HCT116 (cell line): ENCODE measurements around the gene CKAP2L. TPM values are rescaled to one million over a fixed set of nuclear protein-coding genes. Genes with fewer than 3 reads are reported as not detected.

ENCODE experiments used
- ATAC-seq: fragments of 200-7000 bp; cut with Tn5 transposase; 2 replicates; pipeline ENCODE4 v1.9.1; 2020; ENCODE audit warnings: mild to moderate bottlenecking, moderate library complexity
- BruUV-seq: library from RNA; stranded (reverse); fragments of 400-500 nt; replicated peaks from 2 replicates; lab custom pipeline; 2021; lab: Mats Ljungman, UMichigan
- CTCF ChIA-PET: fragments of 300-600 bp; sonication (Branson Sonifier 250); formaldehyde crosslinking; loops from one replicate; lab custom pipeline; 2021; ENCODE audit warnings: antibody characterized with exemption; lab: Charles Lee
- POLR2A ChIA-PET: fragments of 300-600, 350-600 bp; sonication (Branson Sonifier 250); formaldehyde crosslinking; loops from one replicate; lab custom pipeline; 2021; ENCODE audit warnings: antibody characterized with exemption; lab: Charles Lee
- RAD21 ChIA-PET, 2 experiments: fragments of 300-600 bp; sonication (Branson Sonifier 250); formaldehyde crosslinking; loops; one replicate each; lab custom pipeline; 2023; ENCODE audit warnings: low total read pairs in 2 of 2; ENCODE audit not compliant: uncharacterized antibody in 2 of 2, unreplicated experiment in 2 of 2, low non-redundant PET in 1 of 2; lab: Charles Lee
- DNase-seq: peaks from one replicate; pipeline ENCODE4 v3.0.0-alpha.2; 2010; ENCODE audit warnings: low read depth, low spot score
- H2AFZ ChIP-seq: fragments of 200-600 bp; shearing (Covaris generic), sonication (generic); 2 replicates; pipeline ENCODE4 v1.6.1; 2017; ENCODE audit warnings: low read depth, mixed run types, mixed read lengths, antibody characterized with exemption, low read length; ENCODE audit not compliant: poor library complexity, severe bottlenecking
- H3K27ac ChIP-seq: 2 replicates; pipeline ENCODE4 v1.5.1; 2012; ENCODE audit warnings: low read depth, low read length
- H3K27me3 ChIP-seq: fragments of 200-600 bp; sonication (generic); 2 replicates; pipeline ENCODE4 v1.6.1; 2016; ENCODE audit warnings: mixed run types, low read length, mixed read lengths; ENCODE audit not compliant: insufficient read depth
- H3K36me3 ChIP-seq, 2 experiments: fragments of 200-500 bp in 1 of 2; fragments of 200-600 bp in 1 of 2; sonication (Bioruptor generic) in 1 of 2; sonication (generic) in 1 of 2; 2 replicates each; pipeline versions ENCODE4 v1.5.1 to v1.6.1; 2014 to 2016; ENCODE audit warnings: low read length in 2 of 2, inconsistent platforms in 1 of 2, mixed read lengths in 1 of 2, mixed run types in 1 of 2; ENCODE audit not compliant: insufficient read depth in 2 of 2, control insufficient read depth in 1 of 2
- H3K4me1 ChIP-seq, 2 experiments: fragments of 200-600 bp in 1 of 2; sonication (generic) in 1 of 2; 2 replicates each; pipeline versions ENCODE4 v1.5.1 to v1.6.1; 2012 to 2017; ENCODE audit warnings: low read length in 2 of 2, inconsistent platforms in 1 of 2, mild to moderate bottlenecking in 1 of 2, mixed read lengths in 1 of 2, mixed run types in 1 of 2, moderate library complexity in 1 of 2; ENCODE audit not compliant: insufficient read depth in 2 of 2, control insufficient read depth in 1 of 2
- H3K4me2 ChIP-seq: fragments of 200-600 bp; sonication (generic); 2 replicates; pipeline ENCODE4 v1.6.1; 2017; ENCODE audit warnings: mixed run types, low read length, mixed read lengths
- H3K4me3 ChIP-seq, 2 experiments: fragments of 200-600 bp in 1 of 2; sonication (generic) in 1 of 2; replicated peaks in 1 of 2; 2 replicates each; pipeline ENCODE4 v1.5.1; 2011 to 2016; ENCODE audit warnings: low read length in 2 of 2, control low read depth in 1 of 2, low read depth in 1 of 2, mild to moderate bottlenecking in 1 of 2, mixed read lengths in 1 of 2, mixed run types in 1 of 2
- H3K79me2 ChIP-seq: fragments of 200-600 bp; sonication (generic); 2 replicates; pipeline ENCODE4 v1.6.1; 2017; ENCODE audit warnings: mild to moderate bottlenecking, mixed run types, low read length, moderate library complexity, mixed read lengths; ENCODE audit not compliant: insufficient read depth
- H3K9ac ChIP-seq: fragments of 200-600 bp; sonication (generic); 2 replicates; pipeline ENCODE4 v1.6.1; 2016; ENCODE audit warnings: low read length, mixed read lengths
- H3K9me2 ChIP-seq: fragments of 200-600 bp; sonication (generic), shearing (Covaris generic); 2 replicates; pipeline ENCODE4 v1.6.1; 2017; ENCODE audit warnings: mixed run types, mild to moderate bottlenecking, moderate library complexity; ENCODE audit not compliant: insufficient read depth
- H3K9me3 ChIP-seq, 2 experiments: fragments of 200-500 bp in 1 of 2; fragments of 200-600 bp in 1 of 2; sonication (Bioruptor generic) in 1 of 2; sonication (generic) in 1 of 2; 2 replicates each; pipeline ENCODE4 v1.6.1; 2014 to 2017; ENCODE audit warnings: low read length in 2 of 2, mixed read lengths in 2 of 2, inconsistent platforms in 1 of 2, low read depth in 1 of 2, mild to moderate bottlenecking in 1 of 2, mixed run types in 1 of 2, moderate library complexity in 1 of 2; ENCODE audit not compliant: control insufficient read depth in 1 of 2, insufficient read depth in 1 of 2
- H4K20me1 ChIP-seq: fragments of 200-600 bp; sonication (generic), shearing (Covaris generic); 2 replicates; pipeline ENCODE4 v1.6.1; 2017; ENCODE audit warnings: mixed run types, mild to moderate bottlenecking, moderate library complexity; ENCODE audit not compliant: insufficient read depth
- CBX3 ChIP-seq: IDR thresholded peaks from 2 replicates; pipeline ENCODE4 v1.6.1; 2012; ENCODE audit warnings: low read depth
- CEBPB ChIP-seq: IDR thresholded peaks from 2 replicates; pipeline ENCODE4 v1.6.1; 2012; ENCODE audit warnings: low read depth
- EGR1 ChIP-seq: IDR thresholded peaks from 2 replicates; pipeline ENCODE4 v1.6.1; 2012; ENCODE audit warnings: low read depth
- ELF1 ChIP-seq: IDR thresholded peaks from 2 replicates; pipeline ENCODE4 v1.6.1; 2012; ENCODE audit warnings: low read depth, borderline replicate concordance
- EZH2 ChIP-seq: fragments of 200-600 bp; sonication (generic); IDR thresholded peaks from 2 replicates; pipeline ENCODE4 v1.6.1; 2017; ENCODE audit warnings: antibody characterized with exemption, mixed run types
- EZH2phosphoT487 ChIP-seq: fragments of 200-600 bp; IDR thresholded peaks from 2 replicates; pipeline ENCODE4 v1.6.1; 2018; ENCODE audit warnings: antibody characterized with exemption, borderline replicate concordance
- MAX ChIP-seq: IDR thresholded peaks from 2 replicates; pipeline ENCODE4 v1.6.1; 2012
- POLR2A ChIP-seq: IDR thresholded peaks from 2 replicates; pipeline ENCODE4 v1.7.0; 2011; ENCODE audit warnings: borderline replicate concordance; ENCODE audit not compliant: insufficient read depth, insufficient read length; ENCODE audit errors: extremely low read depth
- RAD21 ChIP-seq: IDR thresholded peaks from 2 replicates; pipeline ENCODE4 v1.6.1; 2012; ENCODE audit warnings: low read depth, mild to moderate bottlenecking
- SIN3A ChIP-seq: IDR thresholded peaks from 2 replicates; pipeline ENCODE4 v1.6.1; 2012; ENCODE audit warnings: low read depth
- SP1 ChIP-seq: IDR thresholded peaks from 2 replicates; pipeline ENCODE4 v1.6.1; 2012; ENCODE audit warnings: low read depth
- TCF7L2 ChIP-seq: IDR thresholded peaks from 2 replicates; pipeline ENCODE4 v1.7.0; 2011; ENCODE audit warnings: borderline replicate concordance, inconsistent platforms; ENCODE audit not compliant: insufficient read depth, insufficient read length; ENCODE audit errors: extremely low read depth
- ZFX ChIP-seq: fragments of 450-650 bp; IDR thresholded peaks from 2 replicates; pipeline ENCODE4 v1.6.1; 2017
- ZNF274 ChIP-seq: fragments of 200-500 bp; sonication (Bioruptor generic); IDR thresholded peaks from 2 replicates; pipeline ENCODE4 v1.6.1; 2014; ENCODE audit warnings: mild to moderate bottlenecking, low read depth, low read length, inconsistent platforms
- intact Hi-C: fragments of 100-400 bp; cut with micrococcal nuclease; formaldehyde crosslinking; loops from 2 replicates; pipeline ENCODE4 v1.10.0; 2022
- total RNA-seq: library from RNA; stranded (reverse); gene quantifications from one replicate; pipeline ENCODE4 v1.2.1, GENCODE V29; 2021; ENCODE audit not compliant: unreplicated experiment
- TF ChIP-seq, protein P1 (sequence below): IDR thresholded peaks from 2 replicates; pipeline ENCODE4 v1.6.1; 2012
- TF ChIP-seq, protein P2 (sequence below): IDR thresholded peaks from 2 replicates; pipeline ENCODE4 v1.6.1; 2011; ENCODE audit warnings: mild to moderate bottlenecking, low read length, moderate library complexity; ENCODE audit not compliant: insufficient replicate concordance; ENCODE audit errors: extremely low read depth

Gene CKAP2L
- total RNA-seq, 1 experiment from 2014 or later = 27.5 TPM

DNA sequence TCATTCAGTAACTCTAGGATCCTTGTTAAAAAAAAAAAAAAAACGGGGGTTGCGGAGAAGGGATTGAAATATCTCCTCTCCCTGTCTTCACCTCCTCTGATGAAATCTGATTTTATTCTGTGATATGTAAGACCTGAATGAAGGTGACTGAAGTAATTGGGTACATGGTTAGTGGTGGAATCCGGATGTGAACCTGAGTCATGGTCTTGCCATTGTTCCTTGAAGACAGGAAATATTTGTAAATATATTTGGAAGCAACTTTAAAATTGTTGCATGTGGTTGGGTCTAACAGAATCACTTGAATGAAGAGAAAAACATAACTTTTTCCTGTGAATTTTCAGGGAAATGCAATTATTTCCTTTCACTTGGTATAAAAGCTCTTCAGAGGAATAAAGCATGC is 22.9 kb upstream of the CKAP2L start:
- CTCF ChIA-PET = interaction anchor here (1.3 kb wide), 1 partner anchor 154 kb away, joined by 3 read pairs; no protein-coding TSS in a partner anchor
- no peak overlapping the region for H3K4me2 ChIP-seq

DNA sequence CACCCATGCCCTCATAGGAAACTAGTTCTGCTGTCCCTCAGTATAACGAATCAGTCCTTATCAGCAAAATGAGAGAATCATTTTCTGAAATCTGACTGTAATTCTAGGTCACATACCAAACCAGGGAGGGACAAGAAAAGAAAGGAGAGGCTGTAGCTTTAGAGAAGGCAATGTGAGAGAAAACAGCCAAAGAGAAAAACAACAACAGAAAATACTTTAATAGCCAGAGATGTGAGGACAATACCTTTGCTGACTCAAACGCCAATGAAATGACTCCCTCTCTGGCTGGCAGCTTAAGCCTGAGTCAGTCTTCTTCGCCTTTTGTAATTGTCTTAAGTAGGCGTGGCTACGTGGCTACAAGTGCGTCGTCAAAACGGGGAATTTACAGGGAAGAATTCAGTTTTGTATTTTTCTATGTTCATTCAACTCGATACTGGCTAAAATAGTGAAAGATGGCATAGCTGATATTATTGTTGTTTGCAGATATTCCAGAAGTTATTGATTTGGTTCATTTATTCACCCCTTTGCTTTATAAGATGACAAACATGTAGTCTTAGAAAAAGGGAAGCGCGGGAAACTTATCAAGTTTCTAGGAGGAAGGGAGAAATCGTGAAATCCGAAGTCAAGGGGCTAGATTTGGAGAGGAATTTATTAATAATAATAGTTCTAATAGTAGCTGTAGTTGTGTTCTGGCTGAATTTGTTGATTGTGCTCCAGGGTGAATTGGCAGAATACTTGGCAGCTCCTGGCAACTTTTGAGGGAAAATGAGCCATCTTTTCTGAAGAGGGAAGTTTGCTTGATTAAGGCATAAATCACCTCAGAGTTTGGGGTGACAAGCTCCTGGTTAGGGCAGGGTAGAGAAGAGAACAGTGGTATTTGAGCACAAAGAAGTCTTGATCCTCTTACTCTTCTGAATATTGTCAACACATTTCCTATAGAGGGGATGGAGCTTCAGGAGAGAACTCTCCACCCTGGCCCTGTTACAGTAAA is 20.1 kb upstream of the CKAP2L start, which contains the start of gene IL1A:
IL1A (minus strand) TSS at position 295 of the 991 bp plus-strand sequence. CDS start 723 bp downstream, outside the sequence.
- H3K27ac ChIP-seq = no peak within 1 kb of the TSS
- BruUV-seq = no TSS peak
- no peak for TF ChIP-seq RAD21
- TF ChIP-seq, protein P1, sequence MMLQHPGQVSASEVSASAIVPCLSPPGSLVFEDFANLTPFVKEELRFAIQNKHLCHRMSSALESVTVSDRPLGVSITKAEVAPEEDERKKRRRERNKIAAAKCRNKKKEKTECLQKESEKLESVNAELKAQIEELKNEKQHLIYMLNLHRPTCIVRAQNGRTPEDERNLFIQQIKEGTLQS = no peak
- TF ChIP-seq CEBPB = no peak
- TF ChIP-seq ELF1 = no peak
- 0 out of 2 replicates have a peak, but pooled peaks have one; percentile 15 for TF ChIP-seq MAX
- TF ChIP-seq SIN3A = no peak
- no peak for TF ChIP-seq SP1
- TF ChIP-seq ZNF274 = no peak
- no peak for TF ChIP-seq EZH2
- TF ChIP-seq ZFX = no peak
- TF ChIP-seq EGR1 = no peak
- no peak for TF ChIP-seq TCF7L2
- no peak for TF ChIP-seq POLR2A
- no peak for TF ChIP-seq EZH2phosphoT487

More for the DNA sequence above, 22.9 kb upstream of the CKAP2L start:
- Histone ChIP-seq H3K27me3 (no peaks in the 10 kb centered on the region), H2AFZ (no peak overlapping the region), H4K20me1 (no peaks in the 10 kb centered on the region), H3K4me1 (peaks cover 0 to 10% of the 10 kb centered on the region in 2 experiments; a peak in 2 of 4 replicates), H3K9ac (no peak overlapping the region), H3K4me3 (no peak overlapping the region), H3K36me3 (no peaks in the 10 kb centered on the region), H3K27ac (no peak overlapping the region), H3K9me2 (no peaks in the 10 kb centered on the region), H3K79me2 (no peaks in the 10 kb centered on the region), H3K9me3 (no peaks in the 10 kb centered on the region)
- ChIA-PET RAD21 (no interaction called here), POLR2A (no interaction called here)
- intact Hi-C loops = no loop called here
- BruUV-seq = no TSS peak
- no peak for DNase-seq
- ATAC-seq = no peak
- TF ChIP-seq, protein P2, sequence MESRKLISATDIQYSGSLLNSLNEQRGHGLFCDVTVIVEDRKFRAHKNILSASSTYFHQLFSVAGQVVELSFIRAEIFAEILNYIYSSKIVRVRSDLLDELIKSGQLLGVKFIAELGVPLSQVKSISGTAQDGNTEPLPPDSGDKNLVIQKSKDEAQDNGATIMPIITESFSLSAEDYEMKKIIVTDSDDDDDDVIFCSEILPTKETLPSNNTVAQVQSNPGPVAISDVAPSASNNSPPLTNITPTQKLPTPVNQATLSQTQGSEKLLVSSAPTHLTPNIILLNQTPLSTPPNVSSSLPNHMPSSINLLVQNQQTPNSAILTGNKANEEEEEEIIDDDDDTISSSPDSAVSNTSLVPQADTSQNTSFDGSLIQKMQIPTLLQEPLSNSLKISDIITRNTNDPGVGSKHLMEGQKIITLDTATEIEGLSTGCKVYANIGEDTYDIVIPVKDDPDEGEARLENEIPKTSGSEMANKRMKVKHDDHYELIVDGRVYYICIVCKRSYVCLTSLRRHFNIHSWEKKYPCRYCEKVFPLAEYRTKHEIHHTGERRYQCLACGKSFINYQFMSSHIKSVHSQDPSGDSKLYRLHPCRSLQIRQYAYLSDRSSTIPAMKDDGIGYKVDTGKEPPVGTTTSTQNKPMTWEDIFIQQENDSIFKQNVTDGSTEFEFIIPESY = no peak
- no peak for TF ChIP-seq CBX3
- no peak for TF ChIP-seq TCF7L2

More for the DNA sequence above, 20.1 kb upstream of the CKAP2L start, which contains the start of gene IL1A:
- Histone ChIP-seq H3K27me3 (no peaks in the 10 kb centered on the region), H3K9ac (no peak within 1 kb of the TSS), H2AFZ (peak within 1 kb of the TSS; percentile 66), H4K20me1 (no peaks in the 10 kb centered on the region), H3K9me3 (no peaks in the 10 kb centered on the region), H3K4me2 (peak within 1 kb of the TSS; percentile 63), H3K79me2 (no peaks in the 10 kb centered on the region), H3K4me1 (peaks cover 0 to 10% of the 10 kb centered on the region in 2 experiments; a peak in 2 of 4 replicates), H3K9me2 (no peaks in the 10 kb centered on the region), H3K4me3 (peak within 1 kb of the TSS in 1 of 2 experiments; percentile 27; a peak in 2 of 4 replicates), H3K36me3 (no peaks in the 10 kb centered on the region)
- POLR2A ChIA-PET = no interaction called here
- ATAC-seq = peak; percentile 81
- intact Hi-C loops = no loop called here
- CTCF ChIA-PET = interaction anchor here (0.7 kb wide), 1 partner anchor 157 kb away, joined by 3 read pairs; no protein-coding TSS in a partner anchor
- peak; percentile 40 for DNase-seq
- RAD21 ChIA-PET = no interaction called here
